HG02798 (cell line): Measurements from ENCODE around the gene SHOC2.

Experiments used
- ATAC-seq: cut with Tn5 transposase; IDR thresholded peaks from one replicate; pipeline ENCODE4 v1.9.1; 2021; ENCODE audit warnings: mild to moderate bottlenecking; ENCODE audit not compliant: unreplicated experiment, poor library complexity

The SHOC2 gene

DNA sequence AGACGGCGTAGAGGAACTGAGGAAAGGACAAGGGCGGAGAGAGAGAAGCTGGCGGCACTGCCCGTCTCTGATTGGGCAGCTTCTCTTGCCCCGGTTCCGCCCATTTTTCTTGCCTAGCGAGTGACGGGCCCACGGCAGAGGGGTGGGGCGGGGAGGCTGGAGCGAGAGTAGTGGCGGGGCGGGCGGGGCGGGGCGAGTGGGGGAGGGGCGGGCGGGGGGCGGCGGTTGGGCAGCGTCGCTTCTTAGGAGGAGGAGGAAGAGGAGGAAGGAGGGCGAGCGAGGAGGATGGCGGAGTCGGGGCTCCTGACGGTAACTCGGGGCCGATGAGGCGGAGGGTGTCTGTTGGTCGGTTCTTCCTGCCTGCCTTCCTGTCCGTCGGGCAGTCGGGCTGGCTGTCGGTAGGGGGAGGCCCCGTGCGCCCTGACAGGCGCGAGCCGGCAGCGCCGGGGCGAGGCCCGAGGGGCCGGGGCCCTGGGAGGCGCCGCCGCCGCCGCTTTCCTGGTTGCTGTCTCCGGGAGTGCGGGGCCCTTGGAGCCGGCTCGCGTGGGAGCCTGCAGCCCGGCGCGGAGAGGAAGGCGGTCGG, at the start of gene SHOC2:
Gene SHOC2, plus strand, starts transcription at position 256 of the 583 bp plus-strand sequence. CDS start 44,755 bp downstream, outside the sequence.
- peak; percentile 17 for ATAC-seq

DNA sequence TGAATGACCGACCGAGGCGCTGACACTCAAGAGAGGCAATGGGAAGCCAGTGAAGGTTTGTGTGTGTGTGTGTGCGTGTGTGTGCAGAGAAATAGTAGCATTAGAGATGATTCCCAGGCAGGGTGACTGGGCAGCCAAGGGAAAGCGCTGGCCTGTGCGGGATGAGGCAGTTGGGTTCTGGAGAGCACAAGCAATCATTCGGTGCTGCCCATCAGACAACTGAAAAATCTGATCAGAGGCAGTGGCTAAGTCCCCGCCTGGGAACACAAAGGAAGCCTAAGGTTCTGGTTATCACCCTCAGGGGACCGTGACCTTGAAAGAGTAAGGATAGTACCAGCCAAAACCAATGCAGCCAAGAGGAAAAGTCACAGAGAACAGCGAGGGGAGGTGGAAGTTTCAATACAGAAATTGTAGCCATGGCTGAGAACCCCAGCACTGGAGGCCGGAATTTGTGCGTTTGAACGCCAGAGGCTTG, 48.5 kb upstream of the SHOC2 start:
- no peak for ATAC-seq

DNA sequence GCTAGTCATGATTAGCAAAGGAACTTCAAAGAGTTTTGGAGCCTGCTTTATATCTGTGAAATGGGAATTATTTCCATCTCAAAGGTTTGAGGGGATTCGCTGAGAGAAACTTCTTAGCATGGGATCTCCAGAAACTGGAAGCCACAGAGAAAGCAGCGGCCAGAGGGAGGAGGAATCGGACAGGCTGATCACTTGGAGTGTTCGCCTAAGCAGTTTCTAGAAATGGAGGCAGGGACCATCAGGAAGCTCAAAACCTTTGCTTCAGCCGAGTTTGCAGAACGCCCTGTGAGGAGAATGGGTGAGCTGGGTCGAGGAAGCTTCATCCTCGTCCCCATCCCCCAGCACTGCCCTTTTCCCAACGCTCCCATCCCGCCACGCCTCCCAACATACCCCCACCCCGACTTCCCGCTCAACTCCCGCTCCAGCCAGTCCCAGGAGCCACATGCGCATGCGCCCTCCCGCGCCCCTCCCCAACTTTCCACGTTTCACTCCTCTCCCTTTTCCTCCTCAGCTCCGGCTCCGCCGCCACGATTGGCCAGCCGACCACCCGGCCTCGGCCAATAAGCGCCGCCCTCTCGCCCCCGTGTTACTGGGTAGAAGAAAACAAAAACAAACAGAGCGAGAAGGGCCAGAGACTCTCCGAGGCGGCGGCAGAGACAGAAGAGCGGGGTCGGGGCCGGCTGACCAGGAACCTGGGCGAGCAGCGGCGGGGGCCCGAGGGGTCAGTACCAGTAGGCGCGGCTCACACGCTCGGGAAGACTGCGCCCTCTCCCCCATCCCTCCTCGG, 47.9 kb upstream of the SHOC2 start, which contains the start of gene PDCD4:
Gene PDCD4, plus strand, starts transcription at position 631 of the 787 bp plus-strand sequence. CDS start 4,100 bp downstream, outside the sequence.
- peak; percentile 85 for ATAC-seq

DNA sequence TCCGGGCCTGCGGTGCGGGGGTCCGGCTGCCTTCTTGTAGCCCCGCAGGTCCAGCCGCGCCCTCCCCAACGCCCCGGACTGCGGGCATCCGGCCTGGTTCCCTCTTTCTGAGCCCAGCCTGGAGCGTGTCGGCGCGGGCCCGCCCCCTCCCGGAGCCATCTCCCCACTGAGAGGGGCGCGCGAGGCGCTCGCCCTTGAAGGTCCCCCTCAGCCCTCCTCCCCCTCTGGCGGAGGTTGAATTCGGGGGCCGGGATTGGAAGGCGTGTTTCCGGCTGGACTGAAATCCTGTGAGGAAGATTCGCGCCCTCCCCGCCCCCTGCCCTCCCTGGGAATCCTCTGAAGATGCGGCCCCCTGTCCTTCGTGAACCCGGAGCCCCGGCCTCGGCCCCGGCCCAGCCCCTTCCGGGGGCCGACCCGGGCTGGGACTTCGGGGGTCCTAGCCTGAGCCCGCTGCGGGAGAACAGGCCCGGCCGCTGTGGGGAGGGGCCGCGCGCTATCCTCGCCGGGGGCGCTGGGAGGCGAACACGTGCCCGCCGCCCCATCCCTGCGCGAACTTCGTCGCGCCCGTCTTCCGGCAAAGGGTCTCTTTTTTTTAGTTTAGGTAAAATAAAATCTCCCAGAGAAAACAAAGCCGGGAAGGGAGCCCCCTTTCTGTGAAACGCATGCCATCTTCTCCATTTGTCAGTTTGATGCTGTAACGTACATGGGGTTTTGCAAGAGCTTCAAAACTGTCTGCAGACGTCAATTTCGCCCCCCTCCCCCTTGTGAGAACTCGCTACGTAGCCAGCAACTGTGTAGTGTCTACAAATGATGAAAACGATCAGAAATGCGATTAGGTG, 47.0 kb upstream of the SHOC2 start:
- peak; percentile 39 for ATAC-seq

DNA sequence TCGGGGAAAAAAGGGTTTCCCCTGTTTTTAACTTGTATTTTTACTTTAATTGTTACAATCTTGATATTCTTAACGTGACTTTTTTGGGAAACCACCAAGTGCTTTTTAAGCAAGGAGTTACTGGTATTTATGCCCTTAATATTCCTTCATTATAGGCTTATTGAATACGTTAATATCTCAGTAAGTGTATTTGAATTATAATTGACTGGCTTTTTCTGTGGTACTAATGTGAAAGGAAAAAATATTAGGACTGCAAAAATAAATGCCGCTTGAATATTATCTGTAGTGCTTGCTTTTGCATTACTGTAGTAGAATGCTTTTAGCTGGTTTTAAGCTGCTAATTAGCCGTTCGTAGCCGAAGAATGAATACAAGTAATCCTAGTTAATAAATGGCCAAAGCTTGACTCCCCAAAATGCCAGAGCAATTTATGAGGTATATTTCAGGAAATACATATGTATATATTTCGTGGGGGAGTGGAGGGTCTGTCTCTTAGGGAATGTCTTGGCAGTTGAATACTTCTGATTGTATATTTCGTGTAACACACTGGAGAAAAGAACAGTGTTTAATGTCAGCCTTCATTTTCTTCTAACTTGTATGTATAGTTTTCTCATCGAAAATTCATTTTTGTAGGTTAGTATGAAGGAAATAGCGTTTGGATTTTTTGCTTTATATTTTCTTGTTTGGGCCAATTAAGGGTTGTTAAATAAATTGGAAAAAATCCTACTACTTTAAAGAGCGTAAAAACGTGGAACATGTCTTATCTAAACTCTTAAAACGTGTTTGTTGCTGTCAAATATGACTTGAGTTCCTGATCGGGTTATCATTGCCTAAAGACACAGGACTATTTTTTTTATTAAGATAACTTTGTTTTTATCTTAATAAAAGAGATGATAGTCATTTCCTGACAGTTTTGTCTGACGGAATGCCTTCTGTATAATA, 46.1 kb upstream of the SHOC2 start:
- no peak for ATAC-seq

DNA sequence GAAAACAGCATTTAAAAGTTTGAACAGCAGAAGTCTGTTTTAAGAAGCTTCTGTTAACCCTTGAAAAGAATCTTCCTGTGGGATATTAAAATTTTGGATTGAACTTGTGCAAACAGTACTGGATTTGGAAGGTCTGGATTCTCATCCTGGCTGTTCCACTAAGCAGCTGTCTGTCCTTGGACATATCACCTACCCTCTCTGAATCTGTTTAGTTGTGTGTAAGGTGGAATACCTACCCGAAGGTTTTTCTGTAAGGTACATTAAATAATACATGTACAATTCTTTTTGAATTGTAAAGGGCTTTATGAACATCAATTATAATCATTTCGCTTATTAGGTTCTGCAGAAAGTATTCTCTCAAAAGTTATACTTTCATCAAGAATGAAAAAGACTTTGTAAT, 45.5 kb upstream of the SHOC2 start:
- ATAC-seq, result no peak

DNA sequence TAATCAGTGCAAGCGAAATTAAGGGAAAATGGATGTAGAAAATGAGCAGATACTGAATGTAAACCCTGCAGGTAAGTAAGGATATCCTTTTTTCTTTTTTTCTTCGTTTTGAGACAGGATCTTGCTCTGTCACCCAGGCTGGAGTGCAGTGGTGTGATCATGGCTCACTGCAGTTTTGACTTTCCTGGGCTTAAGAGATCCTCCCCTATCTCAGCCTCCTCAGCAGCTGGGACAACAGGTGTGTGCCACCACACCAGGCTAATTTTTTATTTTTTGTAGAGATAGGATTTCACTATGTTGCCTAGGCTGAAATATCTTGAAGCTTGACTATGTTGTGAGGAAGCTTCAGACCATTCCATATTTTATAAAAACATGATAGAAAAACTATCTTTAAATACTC, 43.4 kb upstream of the SHOC2 start:
- ATAC-seq, result no peak

DNA sequence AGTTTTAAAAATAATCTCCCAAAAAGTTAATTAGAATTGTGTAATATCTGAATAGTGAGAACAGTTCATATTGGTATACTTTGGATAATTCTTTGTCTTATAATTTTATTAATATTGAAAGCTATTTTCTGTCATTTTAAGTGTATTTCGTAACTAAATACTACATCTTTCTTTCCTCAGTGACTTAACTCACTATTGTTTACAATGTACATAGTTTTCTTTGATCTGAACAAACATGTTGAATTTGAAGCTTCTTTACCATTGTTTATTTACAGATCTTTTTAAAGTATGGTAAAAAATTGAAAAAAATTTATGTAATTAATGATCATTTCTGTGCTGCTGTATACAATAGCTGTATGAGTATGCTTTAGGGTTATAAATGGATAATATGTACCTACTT, 42.6 kb upstream of the SHOC2 start:
- ATAC-seq, result no peak

DNA sequence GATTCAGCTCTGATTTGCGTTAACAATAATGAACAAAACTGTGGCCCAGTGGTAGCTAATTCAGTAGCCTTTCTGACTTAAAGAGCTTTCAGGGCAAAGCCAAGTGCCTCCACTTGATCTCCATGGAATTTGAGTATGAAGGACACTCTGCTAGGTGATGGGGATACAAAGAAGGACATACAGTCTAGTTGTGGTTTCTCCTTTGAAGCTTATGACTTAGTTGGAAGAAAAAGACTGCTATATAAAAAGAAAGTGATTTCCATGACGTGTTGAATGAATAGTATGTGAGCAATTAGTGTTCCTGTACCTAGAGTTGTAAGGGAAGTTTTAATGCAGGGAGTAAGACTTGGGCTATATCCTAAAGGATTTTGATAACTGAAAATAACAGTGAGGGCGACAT, 39.4 kb upstream of the SHOC2 start:
- ATAC-seq, result no peak

DNA sequence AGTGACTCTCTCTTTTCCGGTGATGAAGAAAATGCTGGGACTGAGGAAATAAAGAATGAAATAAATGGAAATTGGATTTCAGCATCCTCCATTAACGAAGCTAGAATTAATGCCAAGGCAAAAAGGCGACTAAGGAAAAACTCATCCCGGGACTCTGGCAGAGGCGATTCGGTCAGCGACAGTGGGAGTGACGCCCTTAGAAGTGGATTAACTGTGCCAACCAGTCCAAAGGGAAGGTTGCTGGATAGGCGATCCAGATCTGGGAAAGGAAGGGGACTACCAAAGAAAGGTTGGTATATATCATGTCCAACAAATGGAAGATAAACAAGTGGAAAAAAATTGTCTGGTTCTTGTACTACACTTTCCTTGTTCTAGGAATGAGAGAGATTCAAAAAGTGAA, 38.2 kb upstream of the SHOC2 start:
- ATAC-seq, result no peak

DNA sequence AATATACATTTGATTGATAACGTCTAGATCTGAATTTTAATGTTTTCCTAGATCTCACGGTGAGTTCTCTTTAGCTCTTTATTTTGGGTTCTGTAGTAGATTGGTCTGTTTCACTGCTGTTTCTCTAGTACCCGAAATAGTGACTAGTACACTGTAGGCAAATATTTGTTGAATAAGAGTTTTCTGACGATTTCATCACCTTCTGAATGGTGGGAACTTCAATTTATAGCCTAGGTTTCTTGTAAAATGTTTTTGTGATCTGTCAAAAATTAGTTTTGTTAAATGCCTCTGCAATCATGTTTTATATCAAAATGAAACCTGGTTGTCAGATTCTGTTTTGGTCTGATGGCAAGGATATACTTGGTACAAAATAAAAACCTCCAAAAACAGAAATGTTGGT, 37.5 kb upstream of the SHOC2 start:
- no peak for ATAC-seq

DNA sequence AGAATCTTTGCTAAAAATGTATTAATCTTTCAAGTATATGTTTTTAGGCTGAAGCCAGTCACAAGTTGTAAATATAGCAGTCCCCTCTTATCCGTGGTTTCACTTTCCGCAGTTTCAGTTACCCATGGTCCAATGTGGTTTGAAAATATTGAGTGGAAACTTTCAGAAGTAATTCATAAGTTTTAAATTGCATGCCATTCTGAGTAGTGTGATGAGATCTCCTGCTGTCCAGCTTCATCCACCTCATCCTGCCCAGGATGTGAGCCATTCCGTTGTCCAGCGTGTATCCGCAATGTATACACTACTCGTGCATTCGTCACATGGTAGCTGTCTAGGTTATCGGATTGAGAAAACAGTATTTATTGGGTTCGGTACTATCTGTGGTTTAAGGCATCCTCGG, 35.5 kb upstream of the SHOC2 start:
- no peak for ATAC-seq

DNA sequence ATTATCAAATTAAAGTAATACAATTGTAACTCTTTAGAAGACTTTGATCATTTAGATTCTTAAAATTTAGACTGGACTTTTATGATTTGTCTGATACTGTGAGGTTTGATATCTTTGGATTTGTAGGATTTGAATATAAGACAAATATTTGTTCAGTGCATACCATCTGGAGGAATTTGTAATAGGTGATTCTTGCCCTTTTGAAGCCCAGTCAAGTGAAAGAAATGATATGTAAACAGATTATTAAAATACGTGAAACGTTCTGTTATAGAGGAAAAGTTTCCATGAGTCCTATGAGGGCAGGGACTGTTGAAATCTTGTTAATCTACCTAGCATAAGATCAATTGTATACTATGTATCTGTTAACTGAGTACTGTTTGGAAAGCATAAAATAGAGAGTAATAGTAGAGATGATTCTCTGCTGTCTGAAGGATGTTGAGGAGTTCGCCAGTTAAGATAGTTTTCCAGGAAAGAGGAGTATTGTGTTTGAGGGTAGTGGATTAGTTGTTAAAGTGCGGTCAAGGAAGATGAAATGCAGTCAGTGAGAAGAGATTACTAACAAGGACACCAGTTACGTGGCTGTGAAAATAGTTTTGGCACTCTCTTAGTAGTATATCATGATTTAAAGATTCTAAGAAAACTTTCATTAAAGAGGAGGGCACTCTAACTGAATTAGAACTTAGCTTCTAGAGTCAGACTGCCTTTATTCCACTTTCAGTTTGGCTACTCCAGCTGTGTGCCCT, 33.3 kb upstream of the SHOC2 start:
- ATAC-seq, result no peak

DNA sequence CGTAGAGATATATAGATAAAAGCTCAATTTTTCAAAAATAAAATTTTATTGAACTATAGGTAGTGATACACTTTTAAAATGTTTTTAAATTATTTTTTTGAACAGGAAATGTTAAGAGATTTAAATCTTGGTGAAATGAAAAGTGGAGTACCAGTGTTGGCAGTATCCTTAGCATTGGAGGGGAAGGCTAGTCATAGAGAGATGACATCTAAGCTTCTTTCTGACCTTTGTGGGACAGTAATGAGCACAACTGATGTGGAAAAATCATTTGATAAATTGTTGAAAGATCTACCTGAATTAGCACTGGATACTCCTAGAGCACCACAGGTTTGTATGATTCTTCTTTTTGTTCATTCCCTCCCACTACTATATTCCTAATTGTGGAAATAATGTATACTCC, 31.8 kb upstream of the SHOC2 start:
- no peak for ATAC-seq

DNA sequence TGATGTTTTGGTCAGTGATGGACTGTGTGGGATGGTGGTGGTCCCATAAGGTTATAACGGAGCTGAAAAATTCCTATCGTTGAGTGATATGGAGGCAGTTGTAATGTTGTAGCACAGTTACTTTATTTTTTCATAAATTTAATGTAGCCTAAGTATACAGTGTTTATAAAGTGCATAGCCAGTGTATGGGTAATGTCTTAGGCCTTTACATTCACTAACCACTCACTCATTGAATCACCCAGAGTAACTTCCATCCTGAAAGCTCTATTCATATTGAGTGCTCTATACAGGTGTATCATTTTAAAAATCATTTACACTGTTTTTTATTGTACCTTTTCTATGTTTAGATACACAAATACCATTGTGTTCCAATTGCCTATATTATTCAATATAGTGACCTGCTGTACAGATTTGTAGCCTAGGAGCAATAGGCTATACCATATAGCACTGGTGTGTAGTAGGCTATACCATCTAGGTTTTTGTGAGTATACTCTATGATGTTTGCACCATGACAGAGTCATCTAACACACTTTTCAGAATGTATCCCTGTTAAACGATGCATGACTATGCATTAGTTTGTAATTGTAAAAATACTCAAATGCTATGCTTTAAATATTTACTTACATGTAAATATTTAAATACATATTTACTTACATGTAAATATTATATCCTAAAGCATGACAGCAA, 26.7 kb upstream of the SHOC2 start:
- ATAC-seq, result no peak

DNA sequence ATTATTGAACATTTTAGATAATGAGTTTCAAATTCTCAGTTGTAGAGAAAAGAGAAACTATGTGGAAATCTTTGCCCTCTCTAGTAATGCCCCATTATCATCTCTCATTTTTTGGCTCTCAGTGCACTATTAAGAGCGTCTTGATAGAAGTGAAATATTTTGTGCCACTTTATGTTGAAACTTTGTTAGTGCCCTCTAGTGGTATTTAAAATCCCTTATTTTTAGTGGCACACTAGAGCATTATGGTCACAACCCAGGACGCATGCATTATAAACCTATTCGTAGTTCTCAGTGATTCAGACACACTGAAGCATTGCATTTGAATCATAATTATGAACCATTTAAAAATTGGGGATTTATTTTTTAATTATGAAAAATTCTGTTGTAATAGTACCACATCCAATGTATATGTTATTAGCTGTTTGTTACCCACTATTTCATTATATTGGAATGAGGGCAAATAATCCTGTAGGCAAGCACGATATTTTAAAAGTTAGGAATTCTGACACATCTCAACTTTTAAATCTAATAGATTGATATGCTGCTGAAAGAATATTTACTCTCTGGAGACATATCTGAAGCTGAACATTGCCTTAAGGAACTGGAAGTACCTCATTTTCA, 25.7 kb upstream of the SHOC2 start:
- ATAC-seq, result peak; percentile 79

DNA sequence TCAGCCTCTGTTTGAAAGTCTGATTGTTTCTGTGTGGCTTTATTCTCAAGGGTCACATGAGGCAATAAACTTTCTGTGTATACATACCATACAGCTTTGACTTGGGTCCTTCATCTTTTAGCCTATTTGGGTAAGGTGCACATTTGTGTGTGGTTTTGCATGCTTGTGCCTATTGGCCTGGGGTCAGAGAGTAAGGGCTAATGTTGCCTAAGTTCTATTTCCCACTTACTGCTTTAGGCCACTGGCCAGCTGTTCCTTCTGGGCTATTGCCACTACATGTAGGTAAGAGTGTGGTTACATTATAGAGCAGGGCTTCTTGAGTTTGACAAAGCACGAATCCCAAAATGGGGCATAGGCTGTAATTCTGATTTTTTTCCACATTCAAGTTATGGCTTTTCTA, 22.2 kb upstream of the SHOC2 start:
- ATAC-seq, result no peak

DNA sequence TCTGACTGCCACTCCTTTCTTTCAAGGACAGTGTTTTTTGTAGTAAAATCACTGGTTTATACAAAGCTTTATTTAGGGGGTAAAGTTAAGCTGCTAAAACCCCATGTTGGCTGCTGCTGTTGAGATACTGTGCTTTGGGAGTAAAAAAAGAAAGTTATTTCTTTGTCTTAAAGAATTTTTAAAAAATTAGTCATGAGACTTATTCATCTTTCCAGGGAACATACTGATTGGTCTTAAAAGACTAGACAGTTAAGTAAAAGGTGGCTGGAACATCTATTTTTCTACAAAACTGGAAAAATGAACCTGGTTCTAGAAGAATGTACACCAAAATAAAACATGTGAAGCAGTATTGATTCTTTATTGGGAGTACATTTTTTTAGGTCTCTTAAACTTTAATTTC, 21.0 kb upstream of the SHOC2 start:
- no peak for ATAC-seq
